Measurements from ENCODE around the gene BOLL.
"Not testable (repeated sequence)": the region's sequence is repeated elsewhere in the genome, so short reads cannot be mapped to it uniquely, and the experiment has no call there.

The BOLL gene

GRCh38 chr2:197784956-197785941, at the start of gene BOLL:
Gene BOLL (minus strand): TSS chr2:197785319. CDS start chr2:197781850, 3,469 bp downstream.
- DNase-seq (ENCODE audit: low read depth in 2 of 2, low spot score in 1 of 2), result no peak

- DNase-seq (ENCODE audit: low read depth in 2 of 2, low spot score in 1 of 2), result not testable (repeated sequence)
These were observed 49.7 kb upstream of the BOLL start for GRCh38 chr2:197834771-197835170.

GRCh38 chr2:197828464-197829135, 43.5 kb upstream of the BOLL start:
- DNase-seq (ENCODE audit: low read depth in 2 of 2, low spot score in 1 of 2), result no peak

DNA sequence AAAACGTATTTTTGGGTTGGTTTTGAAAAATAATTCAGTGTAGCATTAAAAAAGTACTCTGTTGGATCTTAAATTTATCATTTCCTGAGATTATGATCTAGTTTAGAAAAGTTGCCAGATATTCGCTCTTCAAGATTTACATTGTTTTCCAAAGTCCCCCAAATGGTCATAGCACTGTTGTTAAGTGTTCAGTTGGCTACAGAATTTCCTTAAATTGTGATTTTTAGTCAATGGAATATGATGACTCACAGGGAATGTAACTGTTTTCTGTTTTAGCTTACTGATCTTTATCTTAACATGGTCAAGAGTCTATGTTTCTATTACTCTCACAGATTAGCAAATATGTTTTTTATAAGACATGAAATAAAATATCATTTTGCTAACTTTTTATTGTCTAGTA, 42.5 kb upstream of the BOLL start:
- DNase-seq (ENCODE audit: low read depth in 2 of 2, low spot score in 1 of 2), result no peak

DNA sequence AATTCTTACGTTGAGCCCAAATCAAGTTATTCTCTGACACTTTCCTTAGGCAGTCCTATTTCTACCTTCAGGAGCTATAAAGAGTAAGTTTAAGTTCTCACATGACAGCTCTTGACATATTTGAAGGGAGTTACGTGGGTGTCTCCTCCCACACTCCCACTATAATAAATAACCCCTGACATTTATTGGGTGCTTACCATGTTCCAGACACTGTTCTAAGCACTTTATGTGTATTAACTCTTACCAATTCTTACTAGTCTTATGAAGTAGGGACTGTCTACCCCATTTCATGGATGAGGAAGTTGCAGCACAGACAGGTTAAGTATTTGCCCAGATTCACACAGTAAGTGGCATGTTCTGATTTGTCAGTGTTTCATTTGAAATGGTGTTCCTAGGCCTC, 37.2 kb upstream of the BOLL start:
- DNase-seq (ENCODE audit: low read depth in 2 of 2, low spot score in 1 of 2), result no peak

- no peak for DNase-seq (ENCODE audit: low read depth in 2 of 2, low spot score in 1 of 2)
These were observed 36.6 kb upstream of the BOLL start for GRCh38 chr2:197821550-197822289.

DNA sequence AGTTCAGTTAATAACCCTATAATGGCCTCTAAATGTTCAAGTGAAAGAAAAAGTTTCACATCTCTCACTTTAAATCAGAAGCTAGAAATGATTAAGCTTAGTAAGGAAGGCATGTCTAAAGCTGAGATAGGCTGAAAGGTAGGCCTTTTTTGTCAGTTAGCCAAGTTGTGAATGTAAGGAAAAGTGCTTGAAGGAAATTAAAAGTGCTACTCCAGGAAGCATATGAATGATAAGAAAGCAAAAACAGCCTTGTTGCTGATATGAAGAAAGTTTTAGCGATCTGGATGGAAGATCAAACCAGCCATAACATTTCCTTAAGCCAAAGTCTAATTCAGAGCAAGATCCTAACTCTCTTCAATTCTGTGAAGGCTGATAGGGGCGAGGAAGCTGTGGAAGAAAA, 29.4 kb upstream of the BOLL start:
- no peak for DNase-seq (ENCODE audit: low read depth in 2 of 2, low spot score in 1 of 2)

- no peak for DNase-seq (ENCODE audit: low read depth in 2 of 2, low spot score in 1 of 2)
These were observed 28.1 kb upstream of the BOLL start for GRCh38 chr2:197813093-197813787.

- no peak for DNase-seq (ENCODE audit: low read depth in 2 of 2, low spot score in 1 of 2)
These were observed 25.4 kb upstream of the BOLL start for GRCh38 chr2:197810491-197810890.

- DNase-seq (ENCODE audit: low read depth in 2 of 2, low spot score in 1 of 2), result no peak
These were observed 24.9 kb upstream of the BOLL start for GRCh38 chr2:197810016-197810415.

GRCh38 chr2:197809064-197809463, 23.9 kb upstream of the BOLL start:
- no peak for DNase-seq (ENCODE audit: low read depth in 2 of 2, low spot score in 1 of 2)

- DNase-seq (ENCODE audit: low read depth in 2 of 2, low spot score in 1 of 2), result no peak
These were observed 20.9 kb upstream of the BOLL start for GRCh38 chr2:197805715-197806633.

DNA sequence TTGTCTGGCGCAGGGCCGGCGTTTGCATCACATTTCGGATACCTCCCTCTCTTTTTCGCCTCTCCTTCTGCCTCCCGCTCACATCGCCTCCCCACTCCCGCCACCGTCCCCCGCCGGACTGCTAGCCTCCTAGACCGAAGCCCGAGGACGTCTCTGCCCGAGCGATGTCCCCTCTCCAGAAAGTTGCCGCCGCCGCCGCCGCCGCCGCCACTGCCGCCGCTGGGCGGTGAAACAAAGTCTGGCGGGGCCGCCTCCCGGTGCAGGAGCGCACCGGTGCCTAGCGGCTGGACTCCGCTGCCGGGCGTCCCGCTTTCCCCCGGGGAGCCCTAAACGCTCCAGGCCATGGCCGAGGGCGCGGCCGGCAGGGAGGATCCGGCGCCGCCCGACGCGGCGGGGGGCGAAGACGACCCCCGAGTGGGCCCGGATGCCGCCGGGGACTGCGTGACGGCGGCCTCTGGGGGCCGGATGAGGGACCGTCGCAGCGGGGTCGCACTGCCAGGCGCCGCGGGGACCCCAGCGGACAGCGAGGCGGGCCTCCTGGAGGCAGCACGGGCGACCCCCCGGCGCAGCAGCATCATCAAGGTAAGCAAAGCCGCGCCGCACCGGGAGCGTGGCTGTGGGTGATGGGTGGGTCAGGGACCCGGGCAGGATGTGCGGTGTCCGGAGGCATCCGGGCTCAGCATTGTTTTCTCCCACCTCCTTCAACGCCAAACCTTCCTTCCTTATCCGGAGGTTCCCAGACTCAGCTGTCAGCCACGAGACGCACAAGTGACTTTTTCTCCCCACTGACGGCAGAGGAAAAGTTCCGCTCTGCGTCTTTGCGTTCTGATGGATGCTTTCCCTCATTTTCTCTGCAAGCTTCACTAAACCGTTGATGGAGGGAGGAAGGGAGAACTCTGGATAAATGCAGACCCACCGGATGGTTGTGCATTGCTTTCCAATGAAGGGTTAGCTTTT, 19.9 kb upstream of the BOLL start:
- DNase-seq (ENCODE audit: low read depth in 2 of 2, low spot score in 1 of 2), result no peak

- peak; percentile 62 to 75 for DNase-seq (ENCODE audit: low read depth in 2 of 2, low spot score in 1 of 2)
These were observed 19.1 kb upstream of the BOLL start, which contains the start of gene PLCL1 for GRCh38 chr2:197804049-197804757. Gene PLCL1 (plus strand): TSS chr2:197804593.

- DNase-seq (ENCODE audit: low read depth in 2 of 2, low spot score in 1 of 2), result no peak
These were observed 17.9 kb upstream of the BOLL start for GRCh38 chr2:197803033-197803444.

- no peak for DNase-seq (ENCODE audit: low read depth in 2 of 2, low spot score in 1 of 2)
These were observed 15.9 kb upstream of the BOLL start for GRCh38 chr2:197801033-197801432.

GRCh38 chr2:197800091-197800490, 15.0 kb upstream of the BOLL start:
- DNase-seq (ENCODE audit: low read depth in 2 of 2, low spot score in 1 of 2), result no peak

- DNase-seq (ENCODE audit: low read depth in 2 of 2, low spot score in 1 of 2), result no peak
These were observed 13.9 kb upstream of the BOLL start for GRCh38 chr2:197799068-197799467.
